GM12872 (cell line): Measurements from ENCODE around the gene USP37.

ENCODE experiments used
- TF ChIP-seq, protein P1 (sequence below): IDR thresholded peaks from 3 replicates; pipeline ENCODE4 v1.5.1; 2011; ENCODE audit warnings: low read depth, mild to moderate bottlenecking, low read length, moderate library complexity; ENCODE audit not compliant: insufficient read depth

The USP37 gene

DNA sequence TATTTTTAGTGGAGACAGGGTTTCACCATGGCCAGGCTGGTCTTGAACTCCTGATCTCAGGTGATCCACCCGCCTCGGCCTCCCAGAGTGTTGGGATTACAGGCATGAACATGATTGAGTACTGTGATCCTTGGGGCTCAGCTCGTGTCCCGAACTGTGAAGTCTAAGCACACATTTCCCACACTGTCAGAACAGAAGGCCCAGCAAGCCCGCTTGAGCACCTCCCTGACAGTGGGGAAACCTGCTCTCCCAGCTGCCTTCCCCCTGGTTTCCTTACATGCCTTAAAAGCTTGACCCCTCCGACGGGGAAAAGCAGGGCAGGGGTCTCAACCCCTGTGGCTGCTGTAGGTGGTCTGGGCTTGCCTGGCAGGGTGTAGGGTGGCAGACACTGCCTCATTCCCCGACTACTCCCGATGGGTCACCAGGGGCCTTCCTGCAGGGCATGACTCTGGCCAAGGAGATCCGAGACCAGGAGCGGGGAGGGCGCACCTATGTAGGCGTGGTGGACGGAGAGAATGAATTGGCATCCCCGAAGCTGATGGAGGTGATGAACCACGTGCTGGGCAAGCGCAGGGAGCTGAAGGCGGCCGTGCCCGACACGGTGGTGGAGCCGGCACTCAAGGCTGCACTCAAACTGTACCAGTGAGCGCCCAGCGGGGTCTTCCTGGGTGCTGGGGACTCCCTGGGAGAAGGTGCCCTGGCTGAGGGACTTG lies 139.1 kb downstream of the USP37 start:
- TF ChIP-seq, protein P1, sequence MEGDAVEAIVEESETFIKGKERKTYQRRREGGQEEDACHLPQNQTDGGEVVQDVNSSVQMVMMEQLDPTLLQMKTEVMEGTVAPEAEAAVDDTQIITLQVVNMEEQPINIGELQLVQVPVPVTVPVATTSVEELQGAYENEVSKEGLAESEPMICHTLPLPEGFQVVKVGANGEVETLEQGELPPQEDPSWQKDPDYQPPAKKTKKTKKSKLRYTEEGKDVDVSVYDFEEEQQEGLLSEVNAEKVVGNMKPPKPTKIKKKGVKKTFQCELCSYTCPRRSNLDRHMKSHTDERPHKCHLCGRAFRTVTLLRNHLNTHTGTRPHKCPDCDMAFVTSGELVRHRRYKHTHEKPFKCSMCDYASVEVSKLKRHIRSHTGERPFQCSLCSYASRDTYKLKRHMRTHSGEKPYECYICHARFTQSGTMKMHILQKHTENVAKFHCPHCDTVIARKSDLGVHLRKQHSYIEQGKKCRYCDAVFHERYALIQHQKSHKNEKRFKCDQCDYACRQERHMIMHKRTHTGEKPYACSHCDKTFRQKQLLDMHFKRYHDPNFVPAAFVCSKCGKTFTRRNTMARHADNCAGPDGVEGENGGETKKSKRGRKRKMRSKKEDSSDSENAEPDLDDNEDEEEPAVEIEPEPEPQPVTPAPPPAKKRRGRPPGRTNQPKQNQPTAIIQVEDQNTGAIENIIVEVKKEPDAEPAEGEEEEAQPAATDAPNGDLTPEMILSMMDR, result no peak

DNA sequence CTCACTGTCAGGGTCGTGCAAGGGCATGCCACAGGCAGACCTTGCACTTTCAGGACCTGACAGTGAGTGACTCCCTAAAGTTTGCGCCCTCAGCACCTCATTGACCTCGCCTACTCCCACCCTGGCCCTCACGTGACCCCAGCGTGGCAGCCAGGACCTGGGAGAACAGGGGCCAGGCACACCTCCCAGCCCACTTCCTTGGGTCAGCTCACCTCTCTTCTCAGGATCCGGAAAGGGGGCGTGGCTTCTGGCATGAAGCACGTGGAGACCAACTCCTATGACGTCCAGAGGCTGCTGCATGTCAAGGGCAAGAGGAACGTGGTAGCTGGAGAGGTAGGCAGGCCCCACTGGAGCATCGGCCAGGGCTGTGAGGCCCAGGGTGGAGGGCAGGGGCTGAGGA lies 140.4 kb downstream of the USP37 start:
- TF ChIP-seq, protein P1, result no peak

DNA sequence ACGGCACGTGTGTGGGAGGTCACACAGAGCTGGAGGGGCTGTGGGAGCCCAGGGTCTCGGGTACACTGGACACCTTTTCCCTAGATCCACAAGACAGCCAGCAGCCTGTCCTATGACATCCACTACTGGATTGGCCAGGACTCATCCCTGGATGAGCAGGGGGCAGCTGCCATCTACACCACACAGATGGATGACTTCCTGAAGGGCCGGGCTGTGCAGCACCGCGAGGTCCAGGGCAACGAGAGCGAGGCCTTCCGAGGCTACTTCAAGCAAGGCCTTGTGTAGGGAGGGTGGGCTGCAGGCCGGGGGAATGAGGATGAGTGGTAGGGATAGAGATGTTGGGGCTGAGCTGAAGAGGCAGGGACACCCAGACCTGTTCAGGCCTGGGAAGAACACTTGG lies 142.6 kb downstream of the USP37 start:
- TF ChIP-seq, protein P1, result no peak

DNA sequence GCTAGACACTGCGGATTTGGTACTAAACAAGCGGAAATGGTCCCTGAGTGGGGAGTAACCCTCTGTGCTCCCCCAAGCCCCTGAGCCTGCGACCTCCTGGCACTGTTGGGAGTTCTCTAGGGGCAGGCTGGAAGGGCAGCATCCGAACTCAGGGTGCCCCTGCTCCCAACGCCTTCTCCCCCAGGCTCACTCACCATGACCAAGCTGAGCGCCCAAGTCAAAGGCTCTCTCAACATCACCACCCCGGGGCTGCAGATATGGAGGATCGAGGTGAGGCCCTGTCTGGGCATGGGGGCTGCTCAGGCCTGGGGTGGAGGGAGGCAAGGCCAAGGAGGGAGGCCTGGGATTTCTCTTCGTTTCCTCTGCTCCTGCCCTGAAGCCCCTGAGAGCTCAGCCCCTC lies 144.6 kb downstream of the USP37 start:
- TF ChIP-seq, protein P1, result no peak

DNA sequence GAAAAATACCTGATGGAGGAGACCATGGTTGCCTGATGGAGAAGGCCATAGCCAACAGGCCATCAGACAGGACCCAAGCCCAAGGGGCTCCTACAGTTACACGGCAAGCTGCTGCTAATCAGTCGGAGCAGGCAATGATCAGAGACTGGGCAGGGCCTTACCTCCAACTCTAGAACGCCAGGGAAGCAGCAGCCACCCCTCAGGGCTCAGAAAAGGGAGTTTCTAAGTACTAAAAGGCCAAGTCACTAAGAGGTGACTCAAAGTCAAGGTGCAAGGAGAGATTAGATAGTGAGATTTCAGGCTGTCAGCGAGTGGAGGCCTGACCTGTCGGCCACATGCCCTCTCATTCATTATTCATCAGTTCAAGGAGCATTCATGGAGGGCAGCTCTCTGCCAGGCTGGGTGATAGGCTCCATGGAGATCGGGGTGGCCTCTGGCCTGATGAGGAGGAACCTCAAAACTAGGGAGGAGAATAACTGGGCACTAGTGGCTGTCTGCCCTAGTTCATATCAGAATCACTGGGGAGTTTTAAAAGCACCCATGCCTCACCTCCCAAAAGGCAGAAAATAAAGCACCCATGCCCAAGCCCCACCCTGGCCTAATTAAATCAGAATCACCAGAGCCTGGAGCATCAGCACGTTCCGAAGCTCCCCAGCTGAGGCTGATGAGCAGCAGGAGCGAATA lies 145.6 kb downstream of the USP37 start:
- TF ChIP-seq, protein P1, result no peak

DNA sequence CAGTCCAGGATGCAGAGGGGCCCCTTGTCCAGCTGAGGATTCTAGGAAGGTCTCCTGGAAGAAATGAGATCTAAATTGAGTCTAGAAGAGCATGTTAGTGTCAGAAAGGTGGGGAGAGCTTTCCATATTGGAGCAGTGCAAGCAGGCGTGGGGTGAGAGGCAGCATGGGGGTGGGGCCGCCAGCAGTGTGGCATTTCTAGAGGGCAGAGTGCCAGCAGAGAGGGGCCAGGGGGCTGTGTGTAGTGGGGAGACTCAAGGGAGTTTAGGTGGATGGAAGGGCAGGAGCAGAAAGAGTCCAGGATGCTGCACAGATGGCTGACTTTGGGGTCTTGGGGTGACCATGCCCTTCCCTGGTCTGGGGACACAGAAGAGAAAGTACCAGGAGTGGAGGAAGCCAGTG lies 147.1 kb downstream of the USP37 start:
- TF ChIP-seq, protein P1, result no peak

DNA sequence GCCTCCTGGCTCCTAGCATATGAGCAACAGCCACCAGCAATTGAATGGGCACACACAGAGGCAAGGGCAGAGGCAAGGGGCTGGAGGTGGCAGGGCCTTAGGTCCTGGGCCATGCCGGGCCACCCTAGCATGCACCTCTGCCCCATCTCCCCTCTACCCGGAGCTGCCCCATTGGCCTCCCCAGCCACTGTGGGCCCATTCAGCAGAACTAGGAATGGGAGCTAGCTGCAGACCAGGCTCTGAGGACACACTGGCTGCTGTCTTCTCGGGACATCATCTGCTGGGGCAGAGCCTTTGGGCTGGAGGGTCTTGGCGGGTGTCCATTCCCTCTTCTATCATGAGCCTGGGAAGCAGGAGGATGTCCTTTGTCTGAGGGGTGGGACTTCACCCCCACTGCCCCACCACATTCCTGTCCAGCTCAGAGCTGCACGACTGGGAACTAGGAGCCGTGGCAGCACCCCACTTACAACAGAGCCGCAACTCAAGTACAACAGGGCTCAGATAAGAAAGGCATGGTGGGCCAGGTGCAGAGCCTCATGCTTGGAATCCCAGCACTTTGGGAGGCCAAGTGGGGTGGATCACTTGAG lies 148.4 kb downstream of the USP37 start:
- TF ChIP-seq, protein P1, result no peak
